GM12892 (cell line): ENCODE data around the gene CIB1.

Experiments used
- POLR2A ChIP-seq: IDR thresholded peaks from 2 replicates; pipeline ENCODE4 v1.6.1; 2011; ENCODE audit warnings: low read depth, low read length, control low read depth
- POLR2AphosphoS5 ChIP-seq: IDR thresholded peaks from 2 replicates; pipeline ENCODE4 v1.6.1; 2011; ENCODE audit warnings: low read depth, low read length, control low read depth

GRCh38 chr15:90264671-90265070, 30.9 kb upstream of the CIB1 start:
- TF ChIP-seq POLR2A (no peak), POLR2AphosphoS5 (no peak)
